GM10266 (cell line): ENCODE data around the gene MRPL55.

Source experiments
- DNase-seq: peaks from one replicate; pipeline ENCODE4 v3.0.0; 2012; ENCODE audit errors: extremely low spot score
- CTCF ChIP-seq: IDR thresholded peaks from 2 replicates; pipeline ENCODE4 v1.5.1; 2012; ENCODE audit warnings: mild to moderate bottlenecking, low read depth; ENCODE audit not compliant: control insufficient read depth, insufficient read depth; ENCODE audit errors: missing control alignments

MRPL55 gene

DNA sequence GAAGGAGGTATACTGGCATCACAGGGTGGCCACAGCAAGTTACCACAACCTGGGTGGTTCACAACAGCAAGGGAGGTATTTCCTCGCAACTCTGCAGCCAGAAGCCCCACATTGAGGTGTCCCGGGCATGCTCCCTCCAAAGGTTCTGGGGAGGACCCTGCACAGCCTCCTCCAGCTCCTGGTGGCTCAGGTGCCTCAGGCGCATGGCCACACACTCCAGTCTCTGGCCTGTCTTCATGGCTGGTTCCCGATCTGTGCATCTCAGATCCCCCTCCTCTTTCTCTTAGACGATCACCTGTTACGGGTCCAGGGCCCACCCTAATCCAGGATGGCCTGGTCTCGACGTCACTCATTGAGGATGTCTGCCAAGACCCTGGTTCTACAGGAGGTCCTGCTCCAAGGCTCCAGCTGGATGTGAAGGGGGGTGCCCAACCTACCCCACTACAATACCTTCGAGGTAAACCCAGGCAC is 33.3 kb downstream of the MRPL55 start:
- no peak for DNase-seq
- no peak for TF ChIP-seq CTCF

DNA sequence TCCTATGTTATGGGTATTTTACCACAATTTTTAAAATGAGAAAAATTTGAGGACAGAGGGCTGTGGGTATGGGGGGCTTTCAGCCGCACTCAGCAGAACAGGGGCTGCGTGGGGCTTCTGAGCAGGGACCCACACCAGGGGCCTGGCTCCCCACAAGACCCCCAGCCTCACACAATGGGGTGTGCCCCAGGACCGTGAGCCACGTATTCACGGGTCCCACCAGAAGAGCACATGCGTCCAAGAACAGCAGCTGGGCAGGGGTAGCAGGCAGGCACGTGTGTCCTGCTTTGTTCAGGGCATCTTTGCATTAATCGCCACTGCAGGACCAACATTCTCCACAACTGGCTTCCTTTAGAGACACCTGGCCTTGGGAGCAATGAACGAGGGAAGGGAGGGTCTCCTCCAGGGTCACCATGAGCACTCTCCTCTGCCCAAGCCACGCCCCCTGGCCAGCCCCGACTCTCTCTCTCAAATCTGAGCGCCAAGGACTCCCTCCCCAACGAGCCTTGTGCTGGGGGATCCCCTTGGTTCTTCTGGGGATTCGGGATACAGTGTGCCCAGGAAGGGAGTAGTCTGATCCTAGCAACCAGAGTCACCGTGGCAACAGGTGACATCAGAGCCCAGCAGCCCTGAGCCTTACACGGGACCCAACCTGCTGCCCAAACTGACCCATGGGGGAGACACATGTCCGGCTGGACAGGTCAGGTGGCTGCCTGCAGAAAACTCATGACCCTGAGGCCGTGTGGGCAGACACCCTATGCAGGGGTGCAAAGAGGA is 34.0 kb downstream of the MRPL55 start:
- no peak for DNase-seq
- TF ChIP-seq CTCF = no peak

DNA sequence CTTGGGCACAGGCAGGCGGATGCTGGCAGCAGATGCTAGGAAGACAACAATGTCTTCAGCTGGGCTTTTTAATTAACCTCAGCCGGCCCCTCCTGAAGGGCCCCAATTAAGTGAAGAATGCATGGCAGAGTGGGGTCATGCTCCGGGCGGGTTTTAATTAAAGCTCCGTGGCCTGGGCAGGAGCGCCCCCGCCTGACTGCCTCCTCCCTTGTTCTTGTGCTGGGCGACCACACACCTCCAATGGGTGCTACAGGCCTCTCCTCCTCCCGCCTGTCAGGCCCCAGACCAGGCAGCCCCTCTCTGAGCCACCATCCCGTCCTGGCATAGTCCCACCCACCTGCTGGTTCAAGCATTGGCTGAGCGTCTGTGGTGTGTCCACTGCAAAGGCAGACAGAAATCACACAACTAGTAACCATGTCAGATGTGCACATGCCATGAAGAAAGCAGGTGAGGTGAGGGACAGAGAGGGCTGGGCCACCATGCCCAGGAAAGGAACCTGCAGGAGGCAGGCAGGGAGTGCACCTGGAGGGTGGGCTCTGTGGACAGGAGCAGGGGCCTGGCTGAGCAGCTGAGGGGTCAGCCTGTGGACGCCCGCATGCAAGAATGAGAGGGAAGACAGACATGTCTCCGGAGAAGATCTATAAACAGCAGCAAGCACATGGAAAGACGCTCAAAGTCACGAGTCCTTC is 35.1 kb downstream of the MRPL55 start:
- DNase-seq = no peak
- peak; percentile 33 for TF ChIP-seq CTCF

DNA sequence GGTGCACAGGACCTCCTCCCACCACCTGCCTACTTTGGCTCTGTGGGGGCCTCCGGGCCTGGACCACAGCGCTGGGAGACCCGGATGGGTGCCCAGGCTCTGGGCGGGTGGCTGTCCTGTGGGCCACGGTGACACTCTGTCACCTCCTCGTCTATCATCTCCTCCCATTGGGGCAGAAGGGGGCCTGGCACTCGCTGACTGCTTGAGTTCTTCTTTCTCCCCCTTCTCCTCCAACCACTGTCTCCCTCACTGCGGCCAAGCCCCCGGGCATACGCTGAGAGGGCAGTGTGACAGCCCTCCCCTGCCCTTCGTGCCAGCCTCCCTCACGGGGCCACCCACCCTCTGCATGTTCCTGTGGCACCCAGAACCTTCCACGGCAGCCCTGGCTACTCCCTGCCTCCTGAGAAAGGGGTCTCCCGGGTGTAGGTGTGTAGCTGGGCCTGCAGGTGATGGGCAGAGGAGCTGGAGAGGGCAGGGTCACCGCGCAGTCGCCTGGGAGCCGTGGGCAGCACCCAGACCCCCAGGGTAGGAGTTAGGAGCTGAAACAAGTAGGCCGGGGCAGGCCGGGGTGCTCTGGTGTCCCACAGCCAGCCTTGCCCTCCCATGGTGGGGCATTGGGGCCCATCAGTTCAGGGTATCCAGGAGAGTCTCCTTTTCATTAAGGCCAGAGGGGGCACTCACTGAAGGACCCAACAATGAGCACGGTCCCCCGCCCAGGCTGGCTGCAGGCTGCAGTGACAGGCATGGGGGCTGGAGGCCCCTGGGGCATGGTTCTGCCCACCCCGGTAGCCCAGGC is 35.8 kb downstream of the MRPL55 start:
- no peak for TF ChIP-seq CTCF
- DNase-seq = no peak

- DNase-seq = no peak
- no peak for TF ChIP-seq CTCF
These were observed 36.4 kb downstream of the MRPL55 start for GRCh38 chr1:228072658-228073043.

DNA sequence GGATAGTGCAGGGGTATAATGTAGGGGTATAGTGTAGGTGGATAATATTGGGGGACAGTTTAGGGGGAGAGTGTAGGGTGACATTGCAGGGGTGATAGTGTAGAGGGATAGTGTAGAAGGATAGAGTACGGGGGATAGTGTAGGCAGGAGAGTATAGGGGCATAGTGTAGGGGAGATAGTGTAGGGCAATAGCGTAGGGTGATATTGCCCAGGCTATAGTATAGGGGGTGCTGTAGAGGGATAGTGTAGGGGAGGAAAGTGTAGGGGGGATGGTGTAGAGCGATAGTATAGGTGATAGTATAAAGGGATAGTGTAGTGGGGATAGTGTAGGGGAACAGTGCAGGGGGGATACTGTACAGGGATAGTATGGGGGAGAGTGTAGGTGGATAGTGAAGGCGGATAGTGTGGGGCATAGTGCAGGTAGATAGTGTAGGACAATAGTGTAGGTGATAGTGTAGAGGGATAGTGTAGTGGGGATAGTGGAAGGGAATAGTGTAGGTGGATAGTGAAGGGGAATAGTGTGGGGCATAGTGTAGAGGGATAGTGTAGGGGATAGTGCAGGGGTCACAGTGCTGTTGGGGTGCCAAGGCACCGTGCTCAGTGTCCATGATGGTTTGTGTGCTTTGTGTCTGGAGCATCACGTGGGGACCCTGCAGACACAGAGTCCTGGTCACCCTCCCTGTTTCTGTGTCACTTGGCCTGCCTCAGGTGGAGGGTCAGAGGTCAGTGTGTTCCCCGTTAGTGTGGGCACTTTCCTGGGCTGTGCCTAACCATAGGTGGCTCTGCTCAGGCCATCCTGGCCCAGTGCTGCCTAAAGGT is 37.1 kb downstream of the MRPL55 start:
- TF ChIP-seq CTCF = no peak

More for the DNA sequence above, 37.1 kb downstream of the MRPL55 start:
- no peak for DNase-seq
